GM18868 (cell line): Measurements from ENCODE around the gene GARIN6.
"Not testable (repeated sequence)": the region's sequence is repeated elsewhere in the genome, so short reads cannot be mapped to it uniquely, and the experiment has no call there.

Source experiments
- ATAC-seq: cut with Tn5 transposase; IDR thresholded peaks from one replicate; pipeline ENCODE4 v1.9.1; 2021; ENCODE audit warnings: mild to moderate bottlenecking, moderate library complexity; ENCODE audit not compliant: unreplicated experiment

Gene GARIN6

GRCh38 chr12:99647453-99647852, at the start of gene GARIN6:
GARIN6 (plus strand) TSS chr12:99647753; CDS start chr12:99648175, 422 bp downstream.
- no peak for ATAC-seq

GRCh38 chr12:99598785-99599184, 48.8 kb upstream of the GARIN6 start:
- ATAC-seq, result no peak

- peak; percentile 58 for ATAC-seq
Observed at GRCh38 chr12:99600388-99600787, 47.2 kb upstream of the GARIN6 start.

DNA sequence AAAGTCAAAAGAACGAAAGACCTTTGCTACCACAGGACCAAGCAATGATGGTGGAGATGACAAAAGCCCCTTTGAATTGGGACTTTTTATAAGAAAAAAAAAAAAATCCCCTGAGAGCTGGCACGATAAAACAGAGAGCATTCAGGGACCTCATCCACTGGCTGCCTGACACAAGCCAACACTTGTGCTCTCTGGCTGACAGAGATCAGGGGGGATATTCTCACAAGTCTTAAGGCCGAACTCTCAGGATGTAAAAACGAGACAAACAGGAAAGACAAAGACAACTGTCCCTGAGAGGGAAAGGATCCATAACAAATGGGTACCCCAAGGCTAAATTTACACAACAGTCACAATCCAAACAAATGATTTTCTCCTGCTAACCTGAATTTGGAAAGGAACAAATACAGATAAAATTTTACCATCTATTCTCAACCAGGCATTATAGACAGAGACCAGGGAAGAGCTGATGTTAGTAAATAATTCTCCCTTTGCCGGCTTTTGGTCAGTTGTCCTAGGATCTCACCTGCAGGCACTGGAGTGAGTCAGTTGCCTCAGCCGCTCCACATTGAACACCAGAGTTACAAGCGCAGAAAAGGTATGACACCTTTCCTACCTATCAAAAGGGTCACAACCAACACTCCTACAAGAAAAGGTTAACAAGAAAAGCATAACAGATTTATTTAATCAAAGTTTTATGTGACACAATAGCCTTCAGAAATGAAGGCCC, 37.9 kb upstream of the GARIN6 start:
- ATAC-seq, result peak; percentile 59

DNA sequence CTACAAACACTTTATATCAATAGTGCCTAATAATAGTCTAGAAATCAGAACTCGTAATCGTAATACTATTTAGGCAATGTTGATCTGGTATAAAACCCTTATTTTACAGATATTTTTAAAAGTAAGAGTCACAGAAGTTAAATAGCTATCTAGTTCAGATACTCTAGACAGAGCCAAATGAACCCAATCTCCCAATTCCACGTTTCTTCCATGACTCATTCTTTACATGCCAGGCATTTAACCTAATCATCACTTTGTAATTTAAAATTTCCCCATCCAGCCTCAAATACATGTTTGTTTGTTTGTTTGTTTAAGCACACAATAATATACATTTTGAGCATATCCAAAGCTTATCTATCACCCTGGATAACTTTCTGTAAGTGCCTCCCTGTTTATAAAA, 36.4 kb upstream of the GARIN6 start:
- no peak for ATAC-seq

DNA sequence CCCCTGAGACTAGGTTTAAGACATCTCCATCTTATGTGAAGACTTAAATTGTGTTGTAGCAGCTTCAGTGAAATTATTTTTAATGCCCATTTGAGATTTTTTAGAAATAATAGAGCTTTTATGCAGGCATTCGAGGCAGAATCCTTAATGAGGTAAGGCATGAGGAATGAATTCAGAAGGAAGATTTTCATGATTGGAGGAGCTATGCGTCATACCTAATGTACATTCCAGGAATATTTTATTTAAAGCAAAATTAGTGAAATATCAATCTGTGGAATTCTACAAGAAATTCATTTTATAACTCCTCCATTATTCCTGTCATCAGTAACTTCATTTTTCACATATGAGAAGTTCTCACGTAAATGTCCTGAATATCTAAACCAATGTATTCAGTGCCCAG, 36.0 kb upstream of the GARIN6 start:
- ATAC-seq, result no peak

DNA sequence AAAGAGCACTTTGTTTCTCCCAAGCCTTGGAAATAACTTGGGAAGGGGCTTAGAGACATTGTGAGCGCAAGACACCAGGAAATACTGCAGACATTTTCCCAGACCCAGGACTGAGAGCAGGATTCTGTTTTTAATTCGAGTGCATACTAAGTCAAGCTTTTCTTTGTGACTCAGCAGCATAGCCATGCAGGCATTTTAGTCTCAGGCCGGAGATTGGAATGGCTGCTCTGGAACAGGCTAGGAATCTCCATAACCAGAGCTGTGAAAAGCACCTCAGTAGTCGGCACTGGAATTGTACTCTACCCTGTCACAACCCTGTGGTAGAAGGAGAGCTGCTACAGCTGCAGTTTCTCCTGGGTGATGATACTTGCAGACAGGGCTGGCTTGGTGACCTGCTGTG, 28.9 kb upstream of the GARIN6 start:
- no peak for ATAC-seq

DNA sequence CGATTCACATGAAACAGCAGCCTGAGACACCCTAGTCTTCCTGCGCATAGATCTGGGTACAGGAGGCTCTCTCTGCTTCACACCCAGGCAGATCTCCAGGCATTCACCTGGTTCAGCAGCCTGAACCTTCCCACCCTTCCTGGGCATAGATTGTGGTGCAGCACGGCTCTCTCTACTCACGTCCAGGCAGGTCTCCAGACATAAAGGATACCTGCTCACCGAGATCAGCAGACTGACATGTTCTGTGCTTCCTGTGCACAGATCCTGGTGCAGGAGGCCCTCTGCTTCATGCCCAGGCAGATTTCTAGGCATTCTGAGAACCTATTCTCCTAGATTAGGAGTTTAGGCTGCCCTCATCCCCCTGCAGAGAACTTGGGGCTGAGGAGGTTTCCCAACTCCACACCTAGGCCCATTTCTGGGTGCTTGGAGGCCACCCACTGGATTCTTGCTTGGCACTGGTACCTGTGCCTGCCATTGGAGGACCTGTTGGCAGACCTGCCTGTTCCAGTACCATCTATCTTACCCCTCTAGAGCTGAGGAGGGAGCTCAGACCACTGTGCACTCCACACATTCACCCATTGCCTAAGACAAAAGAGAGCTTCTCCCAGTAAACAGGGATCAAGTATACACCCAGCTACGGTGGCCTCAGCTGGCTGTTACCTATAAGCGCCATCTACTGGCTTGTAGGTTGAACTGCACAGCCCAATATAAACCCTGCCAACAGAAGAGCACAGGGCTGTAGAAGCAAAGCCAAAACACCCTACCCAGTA, 28.0 kb upstream of the GARIN6 start:
- peak; percentile 96 for ATAC-seq

GRCh38 chr12:99620159-99620479, 27.4 kb upstream of the GARIN6 start:
- ATAC-seq, result no peak

- ATAC-seq, result not testable (repeated sequence)
Observed at GRCh38 chr12:99624591-99624990, 23.0 kb upstream of the GARIN6 start.

GRCh38 chr12:99627459-99627858, 20.1 kb upstream of the GARIN6 start:
- ATAC-seq, result no peak

DNA sequence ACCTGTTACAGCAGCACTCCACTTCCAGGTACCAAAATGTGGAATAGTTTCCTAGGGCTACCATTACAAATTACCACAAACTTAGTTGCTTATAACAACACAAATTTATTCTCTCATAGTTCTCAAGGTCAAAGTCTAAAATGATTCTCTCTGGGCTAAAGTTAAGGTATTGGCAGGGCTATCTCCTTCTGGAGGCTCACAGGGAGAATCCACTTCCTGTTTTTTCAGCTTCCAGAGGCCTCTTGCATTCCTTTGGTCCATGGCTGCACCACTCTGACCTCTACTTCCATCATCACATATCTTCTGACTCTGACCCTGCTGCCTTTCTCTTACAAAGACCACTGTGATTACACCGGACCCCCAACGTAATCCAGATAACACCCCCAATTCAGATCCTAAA, 2.9 kb upstream of the GARIN6 start:
- ATAC-seq, result no peak

- ATAC-seq, result no peak
Observed at GRCh38 chr12:99648183-99648582, 630 bp downstream of the GARIN6 start.

DNA sequence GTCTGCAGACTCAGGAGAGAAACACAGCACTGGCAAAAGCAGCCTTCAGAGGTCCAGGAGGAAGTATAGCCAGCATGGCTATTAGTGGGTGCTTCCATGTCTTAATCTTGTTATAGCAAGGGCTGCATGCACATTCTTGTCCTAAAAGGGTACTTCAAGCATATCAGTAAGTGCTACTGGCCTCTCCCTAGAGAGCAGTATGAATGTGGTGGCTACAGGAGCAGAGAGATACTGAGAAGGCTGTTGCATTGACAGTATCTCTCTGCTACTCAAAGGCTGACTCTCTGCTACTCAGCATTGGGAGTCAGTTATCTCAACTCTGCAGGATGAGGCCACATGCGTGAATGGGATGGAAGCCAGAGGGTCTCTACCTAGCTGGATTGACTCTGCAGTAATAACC, 2.0 kb downstream of the GARIN6 start:
- ATAC-seq, result no peak

DNA sequence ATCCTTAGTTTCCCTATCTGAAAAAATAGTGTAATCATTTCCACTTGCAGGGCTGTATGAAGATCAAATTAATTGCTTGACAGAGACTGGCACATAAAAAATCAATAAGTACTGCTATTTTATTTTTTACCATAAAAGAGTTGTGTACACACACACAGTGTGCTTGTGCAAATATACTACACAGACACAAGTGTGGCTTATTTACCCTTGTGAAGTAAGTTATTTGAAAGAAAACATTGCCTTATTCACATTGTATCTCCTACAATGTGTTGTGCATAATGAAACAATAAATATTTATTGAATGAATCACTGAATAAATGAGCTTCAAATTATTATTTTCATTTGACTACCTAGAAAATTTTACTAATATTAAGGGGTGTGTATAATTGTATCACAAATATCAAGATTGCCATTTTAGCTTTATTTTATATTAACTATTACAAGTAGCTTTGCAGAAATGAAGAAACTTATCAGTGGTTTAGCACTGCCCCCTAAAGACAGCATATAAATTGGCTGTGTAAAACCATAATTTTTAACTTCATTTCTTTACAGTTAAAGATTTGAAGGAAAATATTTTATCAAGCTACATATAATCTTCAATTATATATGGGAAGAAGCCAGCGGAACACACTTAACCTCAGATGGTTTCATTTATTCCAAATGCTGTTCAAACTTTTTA, 11.3 kb downstream of the GARIN6 start:
- no peak for ATAC-seq

GRCh38 chr12:99670635-99671034, 23.1 kb downstream of the GARIN6 start:
- no peak for ATAC-seq

DNA sequence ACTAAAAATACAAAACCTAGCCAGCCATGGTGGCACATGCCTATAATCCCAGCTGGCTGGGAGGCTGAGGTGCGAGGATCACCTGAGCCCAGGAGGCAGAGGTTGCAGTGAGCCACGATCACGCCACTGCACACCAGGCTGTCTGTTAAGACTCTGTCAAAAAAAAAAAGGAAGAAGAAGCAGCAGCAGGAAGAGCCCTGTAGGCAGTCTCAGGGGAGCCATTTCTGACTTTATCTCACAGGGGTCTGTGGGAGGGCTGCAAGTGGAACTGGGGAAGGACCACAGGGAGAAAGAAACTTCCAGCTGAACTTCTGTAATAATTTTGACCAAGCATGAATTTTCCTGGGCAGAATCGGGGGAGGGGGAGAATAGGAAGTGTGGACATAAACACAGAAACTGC, 32.7 kb downstream of the GARIN6 start:
- ATAC-seq, result no peak

- no peak for ATAC-seq
Observed at GRCh38 chr12:99686142-99686541, 38.6 kb downstream of the GARIN6 start.

DNA sequence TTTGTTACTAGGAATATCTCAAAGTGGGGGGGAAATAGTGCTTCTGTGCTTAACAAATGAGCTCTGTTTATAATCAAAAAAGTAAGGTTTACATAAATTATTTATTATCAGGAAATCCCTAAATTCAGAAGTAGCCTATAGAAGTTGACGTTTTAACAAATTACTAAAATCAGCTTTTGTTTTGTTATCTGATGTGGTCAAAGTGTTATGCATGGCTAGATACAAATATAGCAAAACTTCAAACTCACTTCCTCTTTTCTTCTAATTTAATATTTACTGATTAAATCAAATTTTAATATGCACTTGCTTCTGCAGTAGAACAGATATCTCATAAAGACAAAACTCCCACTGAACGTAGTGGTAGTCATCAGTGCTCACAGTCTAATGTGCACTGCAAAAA, 47.5 kb downstream of the GARIN6 start:
- ATAC-seq, result no peak
